Activated naive CD8-positive, alpha-beta T cell treated with anti-CD3 and anti-CD28 coated beads, Interleukin-2, amount 50 U/mL, for 16 hours (primary cell): ENCODE measurements around the gene SMIM38.

Experiments
- DNase-seq: peaks from one replicate; pipeline ENCODE4 v3.0.0-alpha.2; 2020; ENCODE audit warnings: low read depth, low spot score

SMIM38 gene

GRCh38 chr11:69155302-69156234, at the start of gene SMIM38:
SMIM38 (plus strand) TSS chr11:69155935; CDS start chr11:69157847, 1,912 bp downstream.
- no peak for DNase-seq

GRCh38 chr11:69106031-69106811, 49.5 kb upstream of the SMIM38 start:
- no peak for DNase-seq

DNA sequence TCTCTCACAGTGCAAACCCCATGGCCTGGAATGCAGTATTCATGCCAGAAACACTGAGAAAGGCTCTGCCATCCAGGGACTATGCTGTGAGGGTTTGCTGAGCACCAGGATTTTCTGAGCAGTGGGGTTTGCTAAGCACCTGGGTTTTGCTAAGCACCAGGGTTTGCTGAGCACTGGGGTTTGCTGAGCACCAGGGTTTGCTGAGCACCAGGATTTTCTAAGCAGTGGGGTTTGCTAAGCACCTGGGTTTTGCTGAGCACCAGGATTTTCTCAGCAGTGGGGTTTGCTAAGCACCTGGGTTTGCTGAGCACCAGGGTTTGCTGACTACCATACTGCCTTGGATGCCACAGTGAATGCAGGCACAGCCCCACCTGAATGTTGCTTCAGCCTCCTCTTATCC, 48.3 kb upstream of the SMIM38 start:
- DNase-seq, result no peak

DNA sequence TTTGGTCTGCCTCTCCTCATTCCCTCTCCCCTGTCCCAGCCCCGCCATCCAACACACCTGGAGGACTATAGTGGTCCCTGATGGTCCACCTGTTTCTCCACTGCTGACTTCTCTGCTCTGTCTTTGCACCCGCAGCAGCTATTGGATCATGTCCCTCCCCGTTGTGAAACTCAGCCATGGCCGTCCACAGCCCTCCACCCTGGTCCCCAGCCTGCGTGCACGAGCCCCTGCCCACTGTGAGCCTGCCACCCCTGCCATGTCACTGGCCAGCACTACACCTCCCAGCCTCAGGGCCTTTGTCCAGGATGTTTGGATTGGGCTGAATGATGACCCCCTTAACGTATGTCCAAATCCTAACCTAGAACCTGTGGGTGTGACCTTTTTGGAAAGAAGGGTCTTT, 47.7 kb upstream of the SMIM38 start:
- no peak for DNase-seq

DNA sequence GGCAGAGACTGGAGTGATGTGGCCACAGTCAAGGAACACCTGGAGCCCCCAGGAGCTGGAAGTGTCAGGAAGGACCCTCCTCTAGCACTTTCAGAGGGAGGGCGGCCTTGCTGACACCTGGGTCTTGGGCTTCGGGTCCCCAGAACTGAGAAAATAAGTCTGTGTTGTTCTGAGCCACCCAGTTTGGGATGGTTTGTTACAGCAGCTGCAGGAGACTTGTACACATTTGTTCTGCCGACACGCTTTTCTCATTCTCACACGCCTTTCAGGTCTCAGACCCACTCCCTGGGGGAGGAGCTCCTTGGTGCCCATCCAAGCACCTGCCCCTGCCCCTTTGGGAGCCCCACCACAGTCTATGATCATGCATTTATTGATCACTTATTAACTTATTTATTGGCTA, 47.2 kb upstream of the SMIM38 start:
- DNase-seq, result no peak

DNA sequence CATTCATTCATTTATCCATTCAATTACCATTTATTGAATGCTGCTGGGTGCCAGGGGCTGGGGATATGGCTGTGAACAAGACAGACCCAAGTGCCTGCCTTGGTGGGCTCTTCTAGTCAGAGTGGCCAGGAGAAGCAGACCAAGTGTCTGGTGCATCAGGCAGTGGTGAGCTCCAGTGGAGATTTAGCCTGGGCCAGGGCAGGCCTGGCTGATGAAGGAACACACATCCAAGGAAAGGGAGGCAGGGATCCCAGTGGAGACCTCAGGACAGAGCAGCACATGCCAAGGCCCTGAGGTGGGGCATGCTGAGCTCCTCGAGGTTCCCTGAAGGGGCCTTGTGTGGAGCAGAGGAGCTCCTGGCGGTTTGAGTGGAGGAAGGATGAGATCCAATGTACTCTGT, 46.6 kb upstream of the SMIM38 start:
- DNase-seq, result no peak

DNA sequence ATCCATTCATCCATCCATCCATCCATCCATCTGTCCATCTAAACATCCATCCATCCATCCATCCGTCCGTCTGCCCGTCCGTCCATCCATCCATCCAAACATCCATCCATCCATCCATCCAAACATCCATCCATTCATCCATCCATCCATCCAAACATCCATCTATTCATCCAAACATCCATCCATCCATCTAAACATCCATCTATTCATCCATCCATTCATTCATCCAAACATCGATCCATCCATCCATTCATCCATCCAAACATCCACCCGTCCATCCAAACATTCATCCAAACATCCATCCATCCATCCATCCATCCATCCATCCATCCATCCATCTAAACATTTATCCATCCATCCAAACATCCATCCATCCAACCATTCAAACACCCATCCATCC, 45.3 kb upstream of the SMIM38 start:
- DNase-seq, result no peak

DNA sequence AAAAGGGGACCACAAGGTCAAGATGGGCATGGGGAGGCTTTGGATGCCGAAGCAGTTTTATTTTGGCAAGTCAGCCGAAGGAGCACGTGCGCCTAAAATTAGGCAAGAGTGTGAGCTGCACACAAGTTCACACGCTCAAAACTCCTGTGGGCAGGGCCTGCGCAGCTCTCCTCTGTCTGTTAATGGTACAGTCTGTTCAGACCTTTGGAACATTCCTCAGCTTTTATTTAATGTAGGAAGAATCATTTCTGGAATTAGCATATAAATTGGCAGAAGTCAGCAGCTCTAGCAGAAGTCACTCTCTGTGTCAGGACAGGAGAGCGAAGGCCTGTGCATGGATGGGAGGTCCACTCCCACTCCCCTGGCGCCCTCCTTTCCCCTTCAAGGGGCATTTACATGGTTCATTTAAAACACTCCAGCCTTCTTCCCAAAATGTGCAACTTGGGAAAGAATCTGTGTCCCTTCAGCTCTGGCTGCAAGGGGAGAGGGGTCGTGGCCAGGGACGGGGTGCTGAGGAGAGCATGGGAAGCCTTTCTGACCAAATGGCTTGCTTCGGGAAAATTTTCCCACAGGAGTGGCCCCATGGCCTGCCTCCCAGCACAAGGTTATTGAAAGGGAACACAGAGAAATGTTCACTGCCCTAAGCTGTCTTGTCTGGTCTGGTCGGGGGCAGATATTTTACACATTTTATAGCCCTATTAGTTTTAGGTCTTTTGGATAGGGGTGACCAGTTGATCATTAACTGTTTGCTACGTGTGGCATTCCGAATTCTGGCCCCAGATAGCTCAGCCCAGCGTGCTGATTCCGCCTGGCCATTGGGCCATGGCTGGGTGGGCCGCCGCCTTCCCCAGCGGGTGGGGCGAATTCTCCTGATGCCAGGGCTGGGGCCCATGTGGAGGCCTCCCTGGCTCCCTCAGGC, 43.9 kb upstream of the SMIM38 start:
- DNase-seq, result no peak

DNA sequence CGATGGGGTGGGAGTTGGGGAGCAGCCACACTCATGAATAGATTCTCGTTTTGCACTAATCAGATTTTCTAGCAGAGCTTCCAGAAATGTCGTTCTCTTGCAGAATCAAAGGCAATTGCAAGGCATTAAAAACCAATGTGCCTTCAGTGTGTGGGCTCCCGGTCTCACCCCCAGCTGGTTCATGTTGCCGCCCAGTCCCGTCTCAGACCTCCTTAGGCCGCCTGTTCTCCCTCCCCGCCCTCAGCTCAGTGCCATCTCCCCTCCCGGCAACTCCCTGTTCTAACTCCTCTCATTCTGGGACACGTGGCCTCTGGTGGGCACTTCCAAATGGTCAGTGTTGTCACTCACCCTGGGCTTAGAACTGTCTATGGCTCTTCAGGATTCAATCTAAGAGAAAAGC, 42.5 kb upstream of the SMIM38 start:
- DNase-seq, result no peak

GRCh38 chr11:69113646-69114340, 41.9 kb upstream of the SMIM38 start:
- DNase-seq, result no peak

DNA sequence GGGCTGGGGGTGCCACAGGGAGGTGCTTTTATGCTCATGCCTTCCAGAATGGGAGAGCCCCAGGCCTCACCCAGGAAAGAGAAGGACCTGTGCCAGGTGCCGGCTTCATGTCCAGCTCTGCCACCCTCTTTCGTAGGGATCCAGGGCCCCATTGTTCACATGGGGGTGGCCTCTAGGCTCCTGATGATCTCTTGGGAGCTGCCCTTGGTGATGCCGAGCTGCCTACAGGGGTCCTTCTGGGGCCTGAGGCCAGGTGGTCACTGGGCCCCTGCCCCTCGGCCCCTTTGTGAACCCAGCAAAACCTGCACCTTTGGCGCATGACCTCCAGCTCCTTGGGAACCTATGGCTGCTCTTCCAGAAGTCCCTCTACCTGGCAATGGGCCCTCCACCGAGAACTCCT, 41.4 kb upstream of the SMIM38 start:
- DNase-seq, result no peak

DNA sequence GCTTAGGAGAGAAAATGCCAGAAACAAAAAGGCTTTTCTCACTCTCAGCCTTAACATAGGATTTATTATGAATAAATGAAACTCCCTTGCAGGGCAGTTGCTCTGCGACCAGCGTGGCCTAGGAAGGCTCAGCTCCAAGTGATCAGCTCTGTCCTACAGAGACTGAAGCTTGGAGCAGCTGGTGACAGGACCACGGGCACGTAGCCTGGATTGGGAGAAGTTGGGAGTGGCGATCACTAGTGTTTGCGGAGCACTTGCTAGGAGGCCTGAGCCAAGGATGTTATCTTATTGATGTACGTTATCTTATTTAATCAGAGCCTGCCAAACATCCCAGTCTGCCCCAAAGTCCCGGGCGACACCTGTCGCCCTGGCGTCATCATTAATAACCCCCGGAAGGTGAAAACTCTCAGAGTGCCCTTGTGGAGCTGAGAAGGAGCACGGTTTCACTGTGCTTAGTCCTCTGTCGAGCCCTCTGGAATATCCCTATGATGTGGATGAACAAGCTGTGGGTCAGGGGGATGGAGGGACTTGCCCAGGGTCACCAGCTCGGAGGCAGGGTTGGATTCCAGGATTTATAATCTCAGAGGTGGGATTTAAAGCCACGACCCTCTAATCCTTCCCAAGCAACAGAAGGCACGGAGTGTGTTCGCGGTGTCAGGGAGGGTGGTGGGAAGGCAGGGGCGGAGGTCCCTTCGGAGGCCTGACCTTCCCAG, 40.8 kb upstream of the SMIM38 start:
- DNase-seq, result no peak

DNA sequence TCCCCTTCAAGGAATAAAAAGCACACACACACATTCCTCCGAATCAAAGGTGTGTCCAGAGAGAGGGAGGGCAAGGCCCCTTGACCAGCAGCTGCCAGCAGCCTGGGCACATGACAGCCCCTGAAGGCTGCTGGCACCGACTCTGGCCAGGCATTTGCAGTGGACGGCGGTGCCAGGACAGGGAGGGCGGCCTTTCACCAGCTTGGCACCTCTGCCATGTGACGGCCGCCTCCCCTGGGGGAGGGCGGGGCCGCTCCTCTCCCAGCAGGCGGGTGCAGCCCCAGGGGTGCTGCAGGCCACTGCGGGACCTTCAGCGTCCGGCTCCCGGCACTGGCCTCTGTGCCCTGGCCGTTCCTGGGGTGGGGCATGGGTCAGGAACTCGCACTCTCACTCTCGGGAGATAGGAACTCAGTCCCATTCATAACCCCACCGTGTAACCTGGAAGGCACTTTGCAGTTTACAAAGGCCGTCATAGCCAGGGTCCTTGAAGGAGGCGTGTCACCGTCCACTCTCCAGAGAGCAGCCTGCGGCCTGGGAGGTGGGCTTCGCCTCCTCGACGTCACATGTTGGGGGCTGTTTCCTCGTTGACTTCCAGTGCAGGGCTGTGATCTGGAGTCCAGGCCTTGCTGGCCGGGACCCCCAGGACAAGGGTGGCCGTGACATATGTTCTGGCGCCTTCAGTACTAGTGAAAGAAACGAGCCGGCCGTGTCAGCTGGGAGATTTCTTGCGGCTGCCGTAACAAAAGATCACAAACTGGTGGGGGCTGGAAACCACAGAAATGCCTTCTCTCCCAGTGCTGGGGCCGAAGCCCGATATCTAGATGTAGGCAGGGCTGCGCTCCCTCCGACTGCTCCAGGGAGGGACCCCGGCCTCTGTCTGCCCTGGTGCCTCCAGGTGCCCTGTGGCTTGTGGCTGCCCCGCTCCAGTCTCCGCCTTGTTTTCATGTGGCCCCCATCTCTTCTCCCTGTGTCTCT, 39.9 kb upstream of the SMIM38 start:
- DNase-seq, result no peak

- no peak for DNase-seq
Measured at GRCh38 chr11:69116671-69117070, 39.1 kb upstream of the SMIM38 start.

DNA sequence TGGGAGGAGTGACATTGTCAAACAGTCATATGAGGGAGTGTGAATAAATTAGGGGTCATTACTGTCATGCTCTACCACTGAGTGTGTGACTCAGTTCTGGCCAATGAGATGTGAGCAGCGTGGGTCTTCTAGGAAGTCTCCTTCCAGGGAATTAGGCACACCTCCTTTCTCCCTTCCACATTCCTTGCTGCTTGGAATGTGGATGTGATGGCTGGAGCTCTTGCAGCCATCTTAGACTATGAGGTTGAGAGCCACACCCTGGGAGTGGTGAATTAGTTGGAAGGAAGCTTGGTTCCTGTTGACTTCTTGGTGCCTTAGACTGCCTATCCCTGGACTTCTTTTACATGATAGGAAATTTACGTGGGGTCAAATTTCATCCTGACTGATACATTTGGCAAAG, 36.5 kb upstream of the SMIM38 start:
- no peak for DNase-seq

GRCh38 chr11:69120096-69120875, 35.4 kb upstream of the SMIM38 start:
- DNase-seq, result no peak

DNA sequence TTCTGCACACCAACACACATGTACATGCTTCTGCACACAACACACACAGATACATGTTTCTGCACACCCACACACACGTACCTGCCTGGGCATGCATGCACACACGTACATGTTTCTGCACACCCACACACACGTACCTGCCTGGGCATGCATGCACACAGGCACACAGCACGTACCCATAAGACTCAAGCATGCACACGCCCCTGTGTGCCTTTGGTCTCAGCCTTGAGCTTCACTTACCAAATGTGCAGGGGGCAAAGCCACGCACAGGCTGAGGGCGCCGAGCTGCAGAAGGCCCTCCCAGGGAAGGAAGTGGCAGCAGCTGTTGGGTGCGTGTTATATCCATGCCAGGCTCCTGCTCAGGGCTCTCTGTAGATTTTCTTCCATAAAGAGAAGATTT, 34.7 kb upstream of the SMIM38 start:
- no peak for DNase-seq

DNA sequence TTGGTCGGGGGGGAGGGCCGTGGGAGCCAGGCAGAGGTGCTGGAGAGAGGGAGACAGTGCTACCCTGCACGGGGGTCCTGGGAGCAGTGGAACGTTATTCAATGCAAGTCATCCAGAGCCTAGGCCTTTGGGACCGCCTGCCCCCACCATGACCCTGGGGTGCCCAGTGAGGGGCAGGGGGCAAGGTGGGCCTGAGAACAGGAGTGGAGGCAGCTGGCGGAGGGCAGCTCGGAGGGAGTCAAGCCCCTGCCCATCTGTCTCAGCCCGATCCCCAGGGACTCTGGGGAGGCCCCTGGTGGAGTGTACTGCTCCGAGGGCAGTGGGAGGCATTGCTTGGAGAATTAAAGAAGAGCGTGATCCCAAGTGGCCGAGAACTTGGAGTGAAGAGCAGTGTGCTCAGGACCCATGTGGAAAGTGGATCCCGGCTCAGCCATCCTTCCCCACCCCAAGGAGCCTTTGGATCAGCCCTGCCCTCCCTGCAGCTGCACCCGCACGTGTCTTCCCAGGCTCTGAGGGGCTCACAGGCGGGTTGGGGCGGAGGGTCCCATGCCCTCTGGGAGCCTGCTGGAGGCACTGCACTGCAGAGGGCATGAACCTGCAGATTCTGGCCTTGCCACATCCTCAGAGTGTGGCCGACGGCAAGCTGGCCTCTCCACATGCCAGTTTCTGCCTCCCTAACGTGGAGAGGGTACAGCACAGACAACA, 34.0 kb upstream of the SMIM38 start:
- no peak for DNase-seq
